Breast epithelium (tissue), 4 donors: ENCODE results near the gene TSPAN11. TPM values are rescaled to one million over a fixed set of nuclear protein-coding genes. Genes with fewer than 3 reads are reported as not detected.

Experiments used
- DNase-seq, 2 donors: peaks; one replicate each; pipeline ENCODE4 v3.0.0-alpha.2; 2019; ENCODE audit warnings: low spot score in 2 of 2
- H3K27ac ChIP-seq, 2 donors: fragments of 200-600 bp; sonication (generic) in 1 of 2; one replicate each; pipeline ENCODE4 v1.5.1; 2016 to 2019; ENCODE audit warnings: mild to moderate bottlenecking in 1 of 2
- H3K27me3 ChIP-seq, 2 donors: fragments of 200-600 bp; sonication (generic) in 1 of 2; one replicate each; pipeline versions ENCODE4 v1.5.1 to v1.6.0; 2017 to 2019; ENCODE audit warnings: control low read depth in 1 of 2, mild to moderate bottlenecking in 1 of 2
- H3K36me3 ChIP-seq: fragments of 200-600 bp; one replicate; pipeline ENCODE4 v1.5.1; 2019
- H3K4me1 ChIP-seq, 2 donors: fragments of 200-600 bp; sonication (generic); one replicate each; pipeline ENCODE4 v1.5.1; 2016 to 2019; ENCODE audit warnings: control low read depth in 1 of 2
- H3K4me3 ChIP-seq, 3 donors: fragments of 200-600 bp; sonication (generic); 1 replicate in 2 of 3; 2 replicates in 1 of 3; pipeline ENCODE4 v1.5.1; 2016 to 2019; ENCODE audit warnings: mild to moderate bottlenecking in 3 of 3, moderate library complexity in 2 of 3
- H3K9me3 ChIP-seq, 2 donors: fragments of 200-600 bp; sonication (generic) in 1 of 2; one replicate each; pipeline ENCODE4 v1.5.1; 2016 to 2019; ENCODE audit warnings: control low read depth in 1 of 2
- CTCF ChIP-seq, 3 donors: fragments of 450-650 bp; IDR thresholded peaks; one replicate each; pipeline ENCODE4 v1.5.1; 2016 to 2017; ENCODE audit warnings: antibody characterized with exemption in 3 of 3, mild to moderate bottlenecking in 3 of 3, moderate library complexity in 3 of 3
- POLR2A ChIP-seq: fragments of 450-650 bp; IDR thresholded peaks from one replicate; pipeline ENCODE4 v1.6.1; 2016; ENCODE audit warnings: antibody characterized with exemption, mild to moderate bottlenecking, moderate library complexity
- POLR2AphosphoS5 ChIP-seq, 3 donors: sonication (generic); formaldehyde crosslinking; IDR thresholded peaks; one replicate each; pipeline ENCODE4 v1.6.1; 2017; ENCODE audit warnings: antibody characterized with exemption in 3 of 3
- intact Hi-C: fragments of 100-400 bp; cut with DNase I; formaldehyde crosslinking; loops from one replicate; pipeline ENCODE4 v1.15.1; 2023; ENCODE audit warnings: low total_unique reads
- total RNA-seq, 3 donors: library from RNA; depleted of rRNA; stranded (reverse); fragments of >200 nt; gene quantifications; one replicate each; pipeline ENCODE4 v1.1.0, GENCODE V29; 2016

TSPAN11 gene
- total RNA-seq, 3 donors from 2014 or later = 0.48 to 1.3 (median 0.73) TPM

- H3K27ac ChIP-seq = no peak overlapping the region
- no peak for DNase-seq
- no peak overlapping the region for H3K4me3 ChIP-seq
- H3K27me3 ChIP-seq = no peaks in the 10 kb centered on the region
- no peaks in the 10 kb centered on the region for H3K4me1 ChIP-seq
- H3K9me3 ChIP-seq = no peaks in the 10 kb centered on the region
- no peak for TF ChIP-seq CTCF (IDR thresholded peaks at IDR 0.05)
- no peak for TF ChIP-seq POLR2AphosphoS5 (IDR thresholded peaks at IDR 0.05)
- TF ChIP-seq POLR2A = no peak
- no peaks in the 10 kb centered on the region for H3K36me3 ChIP-seq
- intact Hi-C loops = no loop called here
Measured at GRCh38 chr12:31008241-31008761, 81.8 kb downstream of the TSPAN11 start.

- Histone ChIP-seq H3K27ac (no peak overlapping the region), H3K9me3 (no peaks in the 10 kb centered on the region), H3K36me3 (no peaks in the 10 kb centered on the region), H3K4me3 (no peak overlapping the region), H3K27me3 (no peaks in the 10 kb centered on the region), H3K4me1 (no peaks in the 10 kb centered on the region)
- intact Hi-C loops = no loop called here
- no peak for DNase-seq
- no peak for TF ChIP-seq CTCF (IDR thresholded peaks at IDR 0.05)
- TF ChIP-seq POLR2A = no peak
- no peak for TF ChIP-seq POLR2AphosphoS5 (IDR thresholded peaks at IDR 0.05)
Measured at GRCh38 chr12:31008961-31009840, 82.7 kb downstream of the TSPAN11 start.

GRCh38 chr12:31009976-31010375 is 83.4 kb downstream of the TSPAN11 start:
- H3K4me1 ChIP-seq = no peaks in the 10 kb centered on the region
- no peak for DNase-seq
- no peaks in the 10 kb centered on the region for H3K9me3 ChIP-seq
- intact Hi-C loops = no loop called here
- no peak overlapping the region for H3K4me3 ChIP-seq
- H3K27ac ChIP-seq = no peak overlapping the region
- H3K36me3 ChIP-seq = no peaks in the 10 kb centered on the region
- no peak for TF ChIP-seq POLR2A
- TF ChIP-seq CTCF (IDR thresholded peaks at IDR 0.05) = no peak
- TF ChIP-seq POLR2AphosphoS5 (IDR thresholded peaks at IDR 0.05) = no peak
- H3K27me3 ChIP-seq = no peaks in the 10 kb centered on the region

DNA sequence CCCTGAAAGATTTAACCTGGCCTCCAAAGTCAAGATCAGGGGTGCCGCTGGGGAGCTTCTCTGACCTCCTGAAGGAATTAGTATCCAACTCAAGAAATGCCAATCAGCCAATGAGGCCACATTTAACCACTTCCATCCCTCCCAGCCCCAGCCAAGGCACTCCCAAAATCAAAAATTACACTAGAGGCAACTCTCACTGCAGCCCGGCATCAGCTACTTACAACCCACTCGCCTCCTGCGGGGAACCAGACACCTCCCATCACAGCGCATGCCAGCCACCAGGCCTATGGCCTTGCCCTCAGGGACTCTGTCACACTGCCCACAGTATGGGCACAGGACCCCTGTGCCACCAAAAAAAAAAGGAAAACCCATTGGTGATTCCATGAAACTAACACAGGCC is 84.8 kb downstream of the TSPAN11 start:
- Histone ChIP-seq H3K27ac (no peak overlapping the region), H3K27me3 (no peaks in the 10 kb centered on the region), H3K4me1 (no peaks in the 10 kb centered on the region), H3K4me3 (no peak overlapping the region), H3K36me3 (no peaks in the 10 kb centered on the region), H3K9me3 (no peaks in the 10 kb centered on the region)
- TF ChIP-seq POLR2A = no peak
- TF ChIP-seq CTCF (IDR thresholded peaks at IDR 0.05) = no peak
- TF ChIP-seq POLR2AphosphoS5 (IDR thresholded peaks at IDR 0.05) = no peak
- intact Hi-C loops = no loop called here
- no peak for DNase-seq
